ENCODE results near the gene ZFAND6.

DNA sequence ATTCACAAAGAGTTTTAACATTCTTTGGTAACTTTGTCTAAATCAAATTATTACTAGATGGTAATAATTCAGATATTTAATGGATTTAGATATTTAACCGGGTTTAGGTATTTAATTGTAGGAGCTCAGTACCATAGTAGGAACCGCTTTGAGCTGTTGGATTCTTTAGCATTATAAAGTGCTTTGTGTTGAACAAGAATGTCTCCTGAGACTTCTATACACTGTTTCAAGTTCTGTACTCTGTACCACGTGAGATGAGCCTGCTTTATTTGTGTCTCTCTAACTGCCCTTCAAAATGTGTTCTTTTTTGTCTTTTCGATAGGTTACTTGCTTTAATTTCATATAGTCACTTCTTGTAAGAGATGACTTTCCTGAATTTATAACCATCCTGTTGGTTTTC is 36.0 kb downstream of the ZFAND6 start:
- TF ChIP-seq CTCF (IDR thresholded peaks at IDR 0.05; ENCODE audit: low read length) (no peak), EZH2 (IDR thresholded peaks at IDR 0.05; ENCODE audit: borderline replicate concordance, low read length) (no peak)

Measured in OCI-LY1 (cell line).